Smooth muscle cell (in vitro differentiated cells): ENCODE measurements around the gene BPHL. TPM values are rescaled to one million over a fixed set of nuclear protein-coding genes. Genes with fewer than 3 reads are reported as not detected.

Source experiments
- DNase-seq: peaks from one replicate; lab custom pipeline; 2025; ENCODE audit not compliant: unreplicated experiment; lab: John Stamatoyannopoulos, UW
- H2AFZ ChIP-seq: fragments of 200-600 bp; sonication (generic); 2 replicates; pipeline ENCODE4 v1.6.0; 2016; ENCODE audit warnings: antibody characterized with exemption, low read depth, mild to moderate bottlenecking
- H3F3A ChIP-seq: fragments of 200-600 bp; sonication (generic); 2 replicates; pipeline ENCODE4 v1.6.0; 2017; ENCODE audit warnings: antibody characterized with exemption, low read depth
- H3K27ac ChIP-seq: fragments of 200-600 bp; sonication (generic); 2 replicates; pipeline ENCODE4 v1.5.1; 2016; ENCODE audit warnings: low read depth, mild to moderate bottlenecking
- H3K27me3 ChIP-seq: fragments of 200-600 bp; sonication (generic); 2 replicates; pipeline ENCODE4 v1.6.1; 2016; ENCODE audit warnings: low read depth, mild to moderate bottlenecking
- H3K36me3 ChIP-seq: fragments of 200-600 bp; sonication (generic); 2 replicates; pipeline ENCODE4 v1.5.1; 2016; ENCODE audit warnings: low read depth
- H3K4me1 ChIP-seq: fragments of 200-600 bp; sonication (generic); 2 replicates; pipeline ENCODE4 v1.5.1; 2016; ENCODE audit warnings: low read depth
- H3K4me2 ChIP-seq: fragments of 200-600 bp; sonication (generic); 2 replicates; pipeline ENCODE4 v1.6.0; 2016; ENCODE audit warnings: mild to moderate bottlenecking
- H3K4me3 ChIP-seq: fragments of 200-600 bp; sonication (generic); 2 replicates; pipeline ENCODE4 v1.5.1; 2016; ENCODE audit warnings: mild to moderate bottlenecking
- H3K79me2 ChIP-seq: fragments of 200-600 bp; sonication (generic); 2 replicates; pipeline ENCODE4 v1.6.0; 2016; ENCODE audit warnings: low read depth, mild to moderate bottlenecking
- H3K9ac ChIP-seq: fragments of 200-600 bp; sonication (generic); 2 replicates; pipeline ENCODE4 v1.6.0; 2016; ENCODE audit warnings: low read depth
- H3K9me3 ChIP-seq: fragments of 200-600 bp; sonication (generic); replicated peaks from 2 replicates; pipeline ENCODE4 v1.5.1; 2016; ENCODE audit warnings: low read depth
- H4K20me1 ChIP-seq: fragments of 200-600 bp; sonication (generic); 2 replicates; pipeline ENCODE4 v1.6.0; 2016; ENCODE audit warnings: low read depth
- CTCF ChIP-seq: fragments of 200-600 bp; sonication (generic); IDR thresholded peaks from 2 replicates; pipeline ENCODE4 v1.5.1; 2017; ENCODE audit warnings: borderline replicate concordance, mild to moderate bottlenecking, antibody characterized with exemption; ENCODE audit not compliant: insufficient read depth, poor library complexity, severe bottlenecking
- WGBS: methylation state at CpG from one replicate; pipeline ENCODE4 v1.1.7; 2016; ENCODE audit warnings: low lambda C conversion rate; 5-methylcytosine and 5-hydroxymethylcytosine counted together
- polyA plus RNA-seq: library from polyadenylated mRNA; unstranded; fragments of >200 nt; fragmentation: Nextera tagmentation; extraction: Ambion mirVana; gene quantifications from 2 replicates; pipeline ENCODE4 v1.2.1, GENCODE V29; 2016
- total RNA-seq: library from RNA; depleted of rRNA; stranded (reverse); fragments of >200 nt; gene quantifications from 2 replicates; pipeline ENCODE4 v1.2.3, GENCODE V29; 2014

The BPHL gene
- total and polyA plus RNA-seq, 2 experiments from 2014 or later: 21.3 to 43.6 TPM

- Histone ChIP-seq H3K79me2 (peaks cover 9% of the 10 kb centered on the region), H3K27me3 (no peaks in the 10 kb centered on the region), H3K4me1 (peaks cover 17% of the 10 kb centered on the region), H3K4me2 (peak within 1 kb of the TSS; percentile 91), H3K27ac (peak within 1 kb of the TSS; percentile 98), H3F3A (peaks cover 42% of the 10 kb centered on the region), H3K9ac (peak within 1 kb of the TSS; percentile 99), H3K36me3 (peaks cover 4% of the 10 kb centered on the region), H2AFZ (peak within 1 kb of the TSS; percentile 55), H3K4me3 (peak within 1 kb of the TSS; percentile 92), H3K9me3 (no peaks in the 10 kb centered on the region), H4K20me1 (peaks cover 31% of the 10 kb centered on the region)
- peak; percentile 53 for TF ChIP-seq CTCF
- under 1% methylated on average over 40 of the region's 95 CpGs for WGBS
- peak; percentile 67 for DNase-seq
Measured at GRCh38 chr6:3157131-3157933, 38.8 kb downstream of the BPHL start, which contains the start of gene TUBB2A. TUBB2A (minus strand) TSS chr6:3157544; CDS start chr6:3157463, 81 bp downstream.

GRCh38 chr6:3159805-3160781, 41.6 kb downstream of the BPHL start:
- Histone ChIP-seq H3K36me3 (no peaks in the 10 kb centered on the region), H3K9me3 (no peaks in the 10 kb centered on the region), H3K27me3 (no peaks in the 10 kb centered on the region), H3K79me2 (peaks cover 9% of the 10 kb centered on the region), H3F3A (peaks cover 41% of the 10 kb centered on the region), H2AFZ (no peak overlapping the region), H4K20me1 (peaks cover 20% of the 10 kb centered on the region), H3K27ac (peak overlapping the region; percentile 98), H3K4me3 (no peak overlapping the region), H3K4me1 (peaks cover 29% of the 10 kb centered on the region), H3K9ac (no peak overlapping the region), H3K4me2 (peak overlapping the region; percentile 56)
- TF ChIP-seq CTCF: no peak
- WGBS: 37% methylated on average over 31 of the region's 31 CpGs
- peak; percentile 13 for DNase-seq

GRCh38 chr6:3162067-3162497, 43.6 kb downstream of the BPHL start:
- Histone ChIP-seq H2AFZ (no peak overlapping the region), H3K27ac (peak overlapping the region; percentile 98), H3F3A (peaks cover 45% of the 10 kb centered on the region), H3K4me2 (peak overlapping the region; percentile 98), H3K4me3 (peak overlapping the region; percentile 67), H3K9ac (no peak overlapping the region), H3K4me1 (peaks cover 48% of the 10 kb centered on the region), H3K27me3 (no peaks in the 10 kb centered on the region), H3K79me2 (peaks cover 2% of the 10 kb centered on the region), H3K9me3 (no peaks in the 10 kb centered on the region), H3K36me3 (no peaks in the 10 kb centered on the region), H4K20me1 (peaks cover under 1% of the 10 kb centered on the region)
- 9% methylated on average over 7 of the region's 7 CpGs for WGBS
- TF ChIP-seq CTCF: no peak
- no peak for DNase-seq
